Caco-2 (cell line): ENCODE results near the gene TAF3. TPM values are rescaled to one million over a fixed set of nuclear protein-coding genes. Genes with fewer than 3 reads are reported as not detected.

Experiments used
- BruUV-seq: library from RNA; stranded (reverse); fragments of 400-500 nt; replicated peaks from 2 replicates; lab custom pipeline; 2021; lab: Mats Ljungman, UMichigan
- CTCF ChIA-PET: fragments of 300-600 bp; sonication (Branson Sonifier 250); formaldehyde crosslinking; loops from one replicate; lab custom pipeline; 2022; ENCODE audit warnings: antibody characterized with exemption; lab: Charles Lee
- POLR2A ChIA-PET: fragments of 300-600 bp; sonication (Branson Sonifier 250); formaldehyde crosslinking; loops from one replicate; lab custom pipeline; 2022; ENCODE audit warnings: antibody characterized with exemption; lab: Charles Lee
- DNase-seq, 2 experiments: peaks; one replicate each; pipeline versions ENCODE4 v3.0.0 to v3.0.0-alpha.2; 2020 to 2022
- H3K27me3 ChIP-seq: replicated peaks from 2 replicates; pipeline ENCODE4 v1.6.0; 2011; ENCODE audit warnings: low read length; ENCODE audit not compliant: control insufficient read depth, insufficient read depth
- H3K36me3 ChIP-seq: 2 replicates; pipeline ENCODE4 v1.5.1; 2011; ENCODE audit warnings: low read length; ENCODE audit not compliant: control insufficient read depth, insufficient read depth
- H3K4me1 ChIP-seq: fragments of 250-450 bp; sonication (Bioruptor Pico); 2 replicates; pipeline ENCODE4 v1.5.1; 2020; ENCODE audit warnings: mild to moderate bottlenecking
- H3K4me3 ChIP-seq: 2 replicates; pipeline ENCODE4 v1.5.1; 2011; ENCODE audit warnings: low read depth, mild to moderate bottlenecking, control low read depth, low read length
- H3K9me3 ChIP-seq: fragments of 250-450 bp; sonication (Bioruptor Pico); 2 replicates; pipeline ENCODE4 v1.5.1; 2020; ENCODE audit warnings: mild to moderate bottlenecking, moderate library complexity
- H3K27ac Mint-ChIP-seq: one replicate; pipeline ENCODE4 v1.8.0; 2022; ENCODE audit warnings: mixed read lengths; ENCODE audit not compliant: unreplicated experiment
- H3K27me3 Mint-ChIP-seq: one replicate; pipeline ENCODE4 v1.8.0; 2022; ENCODE audit warnings: mixed read lengths; ENCODE audit not compliant: insufficient read depth, unreplicated experiment
- H3K36me3 Mint-ChIP-seq: one replicate; pipeline ENCODE4 v1.8.0; 2022; ENCODE audit warnings: mild to moderate bottlenecking, mixed read lengths; ENCODE audit not compliant: insufficient read depth, unreplicated experiment
- H3K4me1 Mint-ChIP-seq: one replicate; pipeline ENCODE4 v1.8.0; 2022; ENCODE audit warnings: low read depth, mixed read lengths; ENCODE audit not compliant: unreplicated experiment
- H3K4me3 Mint-ChIP-seq: one replicate; pipeline ENCODE4 v1.8.0; 2022; ENCODE audit warnings: mild to moderate bottlenecking, moderate library complexity, mixed read lengths; ENCODE audit not compliant: unreplicated experiment
- H3K9me3 Mint-ChIP-seq: one replicate; pipeline ENCODE4 v1.8.0; 2022; ENCODE audit warnings: mixed read lengths; ENCODE audit not compliant: unreplicated experiment
- CTCF ChIP-seq, 2 experiments: fragments of 200-600 bp in 1 of 2; IDR thresholded peaks; 1 replicate in 1 of 2; 2 replicates in 1 of 2; pipeline versions ENCODE4 v1.5.1 to v1.8.0; 2011 to 2022; ENCODE audit warnings: antibody characterized with exemption in 1 of 2, control low read depth in 1 of 2, inconsistent platforms in 1 of 2, low read depth in 1 of 2, low read length in 1 of 2, mild to moderate bottlenecking in 1 of 2, moderate library complexity in 1 of 2; ENCODE audit not compliant: insufficient read depth in 1 of 2, severe bottlenecking in 1 of 2, unreplicated experiment in 1 of 2
- intact Hi-C: fragments of 100-400 bp; cut with micrococcal nuclease; formaldehyde crosslinking; loops from one replicate; pipeline ENCODE4 v1.10.0; 2022; ENCODE audit not compliant: unreplicated experiment
- total RNA-seq: library from RNA; stranded (reverse); gene quantifications from 2 replicates; pipeline ENCODE4 v1.2.3, GENCODE V29; 2022

TAF3 gene
- total RNA-seq, 1 experiment from 2014 or later: 30.6 TPM

- Mint-ChIP-seq H3K4me3 (no peak overlapping the region), H3K4me1 (peaks cover 10% of the 10 kb centered on the region), H3K27me3 (no peaks in the 10 kb centered on the region), H3K27ac (no peak overlapping the region), H3K9me3 (peaks cover 10% of the 10 kb centered on the region), H3K36me3 (peaks cover 15% of the 10 kb centered on the region)
- no peaks in the 10 kb centered on the region for H3K27me3 ChIP-seq
- no peak for TF ChIP-seq CTCF (IDR thresholded peaks at IDR 0.05; ENCODE audit: insufficient read depth in 1 of 2, low read depth in 1 of 2, low read length in 1 of 2, severe bottlenecking in 1 of 2, unreplicated experiment in 1 of 2)
- intact Hi-C loops: no loop called here
- POLR2A ChIA-PET: no interaction called here
- H3K4me1 ChIP-seq: peaks cover 8% of the 10 kb centered on the region
- no TSS peak for BruUV-seq
- CTCF ChIA-PET: no interaction called here
- no peak for DNase-seq
- no peaks in the 10 kb centered on the region for H3K9me3 ChIP-seq
- no peak overlapping the region for H3K4me3 ChIP-seq
- no peaks in the 10 kb centered on the region for H3K36me3 ChIP-seq
Observed at GRCh38 chr10:7969623-7970022, 151.3 kb downstream of the TAF3 start.

GRCh38 chr10:7971949-7972348 lies 153.6 kb downstream of the TAF3 start:
- Mint-ChIP-seq H3K36me3 (peaks cover 14% of the 10 kb centered on the region), H3K4me3 (no peak overlapping the region), H3K27me3 (no peaks in the 10 kb centered on the region), H3K9me3 (no peaks in the 10 kb centered on the region), H3K27ac (no peak overlapping the region), H3K4me1 (no peaks in the 10 kb centered on the region)
- no peaks in the 10 kb centered on the region for H3K27me3 ChIP-seq
- H3K36me3 ChIP-seq: no peaks in the 10 kb centered on the region
- H3K9me3 ChIP-seq: no peaks in the 10 kb centered on the region
- BruUV-seq: no TSS peak
- no peak for TF ChIP-seq CTCF (IDR thresholded peaks at IDR 0.05; ENCODE audit: insufficient read depth in 1 of 2, low read depth in 1 of 2, low read length in 1 of 2, severe bottlenecking in 1 of 2, unreplicated experiment in 1 of 2)
- DNase-seq: no peak
- no peaks in the 10 kb centered on the region for H3K4me1 ChIP-seq
- intact Hi-C loops: no loop called here
- ChIA-PET POLR2A (no interaction called here), CTCF (interaction anchor here (0.6 kb wide), 1 partner anchor 26 kb away, joined by 5 read pairs; no protein-coding TSS in a partner anchor)
- H3K4me3 ChIP-seq: no peak overlapping the region

GRCh38 chr10:7972367-7972766 lies 154.1 kb downstream of the TAF3 start:
- no peak overlapping the region for H3K4me3 Mint-ChIP-seq
- no TSS peak for BruUV-seq
- H3K27ac Mint-ChIP-seq: no peak overlapping the region
- TF ChIP-seq CTCF (IDR thresholded peaks at IDR 0.05; ENCODE audit: insufficient read depth in 1 of 2, low read depth in 1 of 2, low read length in 1 of 2, severe bottlenecking in 1 of 2, unreplicated experiment in 1 of 2): no peak
- Histone ChIP-seq H3K4me3 (no peak overlapping the region), H3K9me3 (no peaks in the 10 kb centered on the region), H3K36me3 (no peaks in the 10 kb centered on the region), H3K27me3 (no peaks in the 10 kb centered on the region), H3K4me1 (no peaks in the 10 kb centered on the region)
- H3K27me3 Mint-ChIP-seq: no peaks in the 10 kb centered on the region
- no peaks in the 10 kb centered on the region for H3K4me1 Mint-ChIP-seq
- no peaks in the 10 kb centered on the region for H3K9me3 Mint-ChIP-seq
- intact Hi-C loops: no loop called here
- DNase-seq: no peak
- peaks cover 14% of the 10 kb centered on the region for H3K36me3 Mint-ChIP-seq
- ChIA-PET POLR2A (no interaction called here), CTCF (no interaction called here)
